HCT116 (cell line): ENCODE measurements around the gene BPIFB4. TPM values are rescaled to one million over a fixed set of nuclear protein-coding genes. Genes with fewer than 3 reads are reported as not detected.

ENCODE experiments used
- ATAC-seq: fragments of 200-7000 bp; cut with Tn5 transposase; 2 replicates; pipeline ENCODE4 v1.9.1; 2020; ENCODE audit warnings: mild to moderate bottlenecking, moderate library complexity
- BruUV-seq: library from RNA; stranded (reverse); fragments of 400-500 nt; replicated peaks from 2 replicates; lab custom pipeline; 2021; lab: Mats Ljungman, UMichigan
- CTCF ChIA-PET: fragments of 300-600 bp; sonication (Branson Sonifier 250); formaldehyde crosslinking; loops from one replicate; lab custom pipeline; 2021; ENCODE audit warnings: antibody characterized with exemption; lab: Charles Lee
- POLR2A ChIA-PET: fragments of 300-600, 350-600 bp; sonication (Branson Sonifier 250); formaldehyde crosslinking; loops from one replicate; lab custom pipeline; 2021; ENCODE audit warnings: antibody characterized with exemption; lab: Charles Lee
- RAD21 ChIA-PET, 2 experiments: fragments of 300-600 bp; sonication (Branson Sonifier 250); formaldehyde crosslinking; loops; one replicate each; lab custom pipeline; 2023; ENCODE audit warnings: low total read pairs in 2 of 2; ENCODE audit not compliant: uncharacterized antibody in 2 of 2, unreplicated experiment in 2 of 2, low non-redundant PET in 1 of 2; lab: Charles Lee
- DNase-seq: peaks from one replicate; pipeline ENCODE4 v3.0.0-alpha.2; 2010; ENCODE audit warnings: low read depth, low spot score
- H2AFZ ChIP-seq: fragments of 200-600 bp; shearing (Covaris generic), sonication (generic); 2 replicates; pipeline ENCODE4 v1.6.1; 2017; ENCODE audit warnings: low read depth, mixed run types, mixed read lengths, antibody characterized with exemption, low read length; ENCODE audit not compliant: poor library complexity, severe bottlenecking
- H3K27ac ChIP-seq: 2 replicates; pipeline ENCODE4 v1.5.1; 2012; ENCODE audit warnings: low read depth, low read length
- H3K27me3 ChIP-seq: fragments of 200-600 bp; sonication (generic); 2 replicates; pipeline ENCODE4 v1.6.1; 2016; ENCODE audit warnings: mixed run types, low read length, mixed read lengths; ENCODE audit not compliant: insufficient read depth
- H3K36me3 ChIP-seq, 2 experiments: fragments of 200-500 bp in 1 of 2; fragments of 200-600 bp in 1 of 2; sonication (Bioruptor generic) in 1 of 2; sonication (generic) in 1 of 2; 2 replicates each; pipeline versions ENCODE4 v1.5.1 to v1.6.1; 2014 to 2016; ENCODE audit warnings: low read length in 2 of 2, inconsistent platforms in 1 of 2, mixed read lengths in 1 of 2, mixed run types in 1 of 2; ENCODE audit not compliant: insufficient read depth in 2 of 2, control insufficient read depth in 1 of 2
- H3K4me1 ChIP-seq, 2 experiments: fragments of 200-600 bp in 1 of 2; sonication (generic) in 1 of 2; 2 replicates each; pipeline versions ENCODE4 v1.5.1 to v1.6.1; 2012 to 2017; ENCODE audit warnings: low read length in 2 of 2, inconsistent platforms in 1 of 2, mild to moderate bottlenecking in 1 of 2, mixed read lengths in 1 of 2, mixed run types in 1 of 2, moderate library complexity in 1 of 2; ENCODE audit not compliant: insufficient read depth in 2 of 2, control insufficient read depth in 1 of 2
- H3K4me2 ChIP-seq: fragments of 200-600 bp; sonication (generic); 2 replicates; pipeline ENCODE4 v1.6.1; 2017; ENCODE audit warnings: mixed run types, low read length, mixed read lengths
- H3K4me3 ChIP-seq, 2 experiments: fragments of 200-600 bp in 1 of 2; sonication (generic) in 1 of 2; replicated peaks in 1 of 2; 2 replicates each; pipeline ENCODE4 v1.5.1; 2011 to 2016; ENCODE audit warnings: low read length in 2 of 2, control low read depth in 1 of 2, low read depth in 1 of 2, mild to moderate bottlenecking in 1 of 2, mixed read lengths in 1 of 2, mixed run types in 1 of 2
- H3K79me2 ChIP-seq: fragments of 200-600 bp; sonication (generic); 2 replicates; pipeline ENCODE4 v1.6.1; 2017; ENCODE audit warnings: mild to moderate bottlenecking, mixed run types, low read length, moderate library complexity, mixed read lengths; ENCODE audit not compliant: insufficient read depth
- H3K9ac ChIP-seq: fragments of 200-600 bp; sonication (generic); 2 replicates; pipeline ENCODE4 v1.6.1; 2016; ENCODE audit warnings: low read length, mixed read lengths
- H3K9me2 ChIP-seq: fragments of 200-600 bp; sonication (generic), shearing (Covaris generic); 2 replicates; pipeline ENCODE4 v1.6.1; 2017; ENCODE audit warnings: mixed run types, mild to moderate bottlenecking, moderate library complexity; ENCODE audit not compliant: insufficient read depth
- H3K9me3 ChIP-seq, 2 experiments: fragments of 200-500 bp in 1 of 2; fragments of 200-600 bp in 1 of 2; sonication (Bioruptor generic) in 1 of 2; sonication (generic) in 1 of 2; 2 replicates each; pipeline ENCODE4 v1.6.1; 2014 to 2017; ENCODE audit warnings: low read length in 2 of 2, mixed read lengths in 2 of 2, inconsistent platforms in 1 of 2, low read depth in 1 of 2, mild to moderate bottlenecking in 1 of 2, mixed run types in 1 of 2, moderate library complexity in 1 of 2; ENCODE audit not compliant: control insufficient read depth in 1 of 2, insufficient read depth in 1 of 2
- H4K20me1 ChIP-seq: fragments of 200-600 bp; sonication (generic), shearing (Covaris generic); 2 replicates; pipeline ENCODE4 v1.6.1; 2017; ENCODE audit warnings: mixed run types, mild to moderate bottlenecking, moderate library complexity; ENCODE audit not compliant: insufficient read depth
- CBX3 ChIP-seq: IDR thresholded peaks from 2 replicates; pipeline ENCODE4 v1.6.1; 2012; ENCODE audit warnings: low read depth
- CEBPB ChIP-seq: IDR thresholded peaks from 2 replicates; pipeline ENCODE4 v1.6.1; 2012; ENCODE audit warnings: low read depth
- EGR1 ChIP-seq: IDR thresholded peaks from 2 replicates; pipeline ENCODE4 v1.6.1; 2012; ENCODE audit warnings: low read depth
- ELF1 ChIP-seq: IDR thresholded peaks from 2 replicates; pipeline ENCODE4 v1.6.1; 2012; ENCODE audit warnings: low read depth, borderline replicate concordance
- EZH2 ChIP-seq: fragments of 200-600 bp; sonication (generic); IDR thresholded peaks from 2 replicates; pipeline ENCODE4 v1.6.1; 2017; ENCODE audit warnings: antibody characterized with exemption, mixed run types
- EZH2phosphoT487 ChIP-seq: fragments of 200-600 bp; IDR thresholded peaks from 2 replicates; pipeline ENCODE4 v1.6.1; 2018; ENCODE audit warnings: antibody characterized with exemption, borderline replicate concordance
- FOSL1 ChIP-seq: IDR thresholded peaks from 2 replicates; pipeline ENCODE4 v1.6.1; 2012; ENCODE audit warnings: low read depth
- JUND ChIP-seq: IDR thresholded peaks from 2 replicates; pipeline ENCODE4 v1.6.1; 2012
- POLR2AphosphoS5 ChIP-seq: IDR thresholded peaks from 2 replicates; pipeline ENCODE4 v1.6.1; 2011; ENCODE audit warnings: mild to moderate bottlenecking, low read depth, low read length, moderate library complexity
- SP1 ChIP-seq: IDR thresholded peaks from 2 replicates; pipeline ENCODE4 v1.6.1; 2012; ENCODE audit warnings: low read depth
- TCF7L2 ChIP-seq: IDR thresholded peaks from 2 replicates; pipeline ENCODE4 v1.7.0; 2011; ENCODE audit warnings: borderline replicate concordance, inconsistent platforms; ENCODE audit not compliant: insufficient read depth, insufficient read length; ENCODE audit errors: extremely low read depth
- YY1 ChIP-seq: IDR thresholded peaks from 2 replicates; pipeline ENCODE4 v1.6.1; 2011; ENCODE audit warnings: low read length, low read depth, moderate library complexity, mild to moderate bottlenecking; ENCODE audit not compliant: insufficient replicate concordance; ENCODE audit errors: extremely low read depth
- ZNF274 ChIP-seq: fragments of 200-500 bp; sonication (Bioruptor generic); IDR thresholded peaks from 2 replicates; pipeline ENCODE4 v1.6.1; 2014; ENCODE audit warnings: mild to moderate bottlenecking, low read depth, low read length, inconsistent platforms
- intact Hi-C: fragments of 100-400 bp; cut with micrococcal nuclease; formaldehyde crosslinking; loops from 2 replicates; pipeline ENCODE4 v1.10.0; 2022
- total RNA-seq: library from RNA; stranded (reverse); gene quantifications from one replicate; pipeline ENCODE4 v1.2.1, GENCODE V29; 2021; ENCODE audit not compliant: unreplicated experiment
- TF ChIP-seq, protein P1 (sequence below), 3 experiments: fragments of 200-600 bp in 1 of 3; sonication (generic) in 1 of 3; IDR thresholded peaks in 2 of 3; conservative IDR thresholded peaks in 1 of 3; 2 replicates each; pipeline ENCODE4 v1.5.1; 2012 to 2017; ENCODE audit warnings: low read depth in 2 of 3, low read length in 2 of 3, antibody characterized with exemption in 1 of 3, borderline replicate concordance in 1 of 3, control low read depth in 1 of 3, mild to moderate bottlenecking in 1 of 3, mixed read lengths in 1 of 3, mixed run types in 1 of 3, moderate library complexity in 1 of 3; ENCODE audit not compliant: insufficient read depth in 1 of 3
- TF ChIP-seq, protein P2 (sequence below): IDR thresholded peaks from 2 replicates; pipeline ENCODE4 v1.6.1; 2012
- TF ChIP-seq, protein P3 (sequence below): IDR thresholded peaks from 2 replicates; pipeline ENCODE4 v1.6.1; 2011; ENCODE audit warnings: mild to moderate bottlenecking, low read length, moderate library complexity; ENCODE audit not compliant: insufficient replicate concordance; ENCODE audit errors: extremely low read depth
- TF ChIP-seq, protein P4 (sequence below): IDR thresholded peaks from 2 replicates; pipeline ENCODE4 v1.6.1; 2012

Gene BPIFB4
- total RNA-seq, 1 experiment from 2014 or later, result not detected

DNA sequence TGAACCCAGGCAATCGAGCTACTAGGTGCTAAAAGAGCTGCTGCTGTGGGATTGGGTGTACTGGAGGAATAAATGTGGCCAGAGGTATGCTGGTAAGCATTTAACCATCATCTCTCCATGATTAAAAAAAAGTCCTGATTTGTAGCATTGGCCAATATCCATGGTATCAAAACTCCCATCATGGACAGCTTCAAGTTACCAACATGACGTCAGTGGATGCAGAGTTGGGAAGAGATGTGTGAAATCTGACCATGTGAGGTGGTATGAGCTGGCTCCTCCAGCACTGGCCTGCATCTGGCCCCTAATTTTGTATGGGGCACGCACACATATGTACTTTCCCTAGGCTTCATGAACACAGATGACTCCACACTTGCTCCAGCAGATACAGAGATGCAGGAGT lies 11.7 kb downstream of the BPIFB4 start (continued):
- TF ChIP-seq, protein P1, sequence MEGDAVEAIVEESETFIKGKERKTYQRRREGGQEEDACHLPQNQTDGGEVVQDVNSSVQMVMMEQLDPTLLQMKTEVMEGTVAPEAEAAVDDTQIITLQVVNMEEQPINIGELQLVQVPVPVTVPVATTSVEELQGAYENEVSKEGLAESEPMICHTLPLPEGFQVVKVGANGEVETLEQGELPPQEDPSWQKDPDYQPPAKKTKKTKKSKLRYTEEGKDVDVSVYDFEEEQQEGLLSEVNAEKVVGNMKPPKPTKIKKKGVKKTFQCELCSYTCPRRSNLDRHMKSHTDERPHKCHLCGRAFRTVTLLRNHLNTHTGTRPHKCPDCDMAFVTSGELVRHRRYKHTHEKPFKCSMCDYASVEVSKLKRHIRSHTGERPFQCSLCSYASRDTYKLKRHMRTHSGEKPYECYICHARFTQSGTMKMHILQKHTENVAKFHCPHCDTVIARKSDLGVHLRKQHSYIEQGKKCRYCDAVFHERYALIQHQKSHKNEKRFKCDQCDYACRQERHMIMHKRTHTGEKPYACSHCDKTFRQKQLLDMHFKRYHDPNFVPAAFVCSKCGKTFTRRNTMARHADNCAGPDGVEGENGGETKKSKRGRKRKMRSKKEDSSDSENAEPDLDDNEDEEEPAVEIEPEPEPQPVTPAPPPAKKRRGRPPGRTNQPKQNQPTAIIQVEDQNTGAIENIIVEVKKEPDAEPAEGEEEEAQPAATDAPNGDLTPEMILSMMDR (IDR thresholded peaks at IDR 0.05 in 2 of 3, conservative IDR thresholded peaks at IDR 0.05 in 1 of 3; ENCODE audit: borderline replicate concordance in 1 of 3, insufficient read depth in 1 of 3, low read depth in 2 of 3, low read length in 2 of 3), result no peak

DNA sequence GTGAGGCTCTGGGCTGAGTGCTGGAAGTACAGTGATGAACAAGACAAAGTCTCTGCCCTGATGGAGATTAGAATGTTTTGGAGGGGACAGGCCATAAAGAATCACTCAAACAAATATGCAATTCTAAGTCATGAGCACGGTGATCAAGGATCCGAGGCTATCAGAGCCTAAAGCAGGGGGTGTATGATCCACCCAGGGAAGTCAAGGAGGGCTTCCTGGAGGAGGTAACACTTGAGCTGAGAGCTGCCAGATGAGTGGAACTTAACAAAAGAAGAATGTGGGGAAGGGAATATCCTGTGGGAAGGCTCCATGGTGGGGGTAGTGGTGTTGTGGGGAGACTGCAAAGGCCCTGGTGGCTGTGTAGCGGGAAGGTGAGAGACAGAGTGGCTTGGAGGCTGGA lies 12.2 kb downstream of the BPIFB4 start:
- Histone ChIP-seq H3K4me2 (no peak overlapping the region), H3K9me3 (no peaks in the 10 kb centered on the region), H3K27ac (no peak overlapping the region), H3K79me2 (no peaks in the 10 kb centered on the region), H3K27me3 (peaks cover 4% of the 10 kb centered on the region; the same call in 1 of the 2 replicates), H3K36me3 (no peaks in the 10 kb centered on the region), H3K9ac (no peak overlapping the region), H4K20me1 (no peaks in the 10 kb centered on the region), H3K4me3 (no peak overlapping the region), H3K4me1 (no peaks in the 10 kb centered on the region), H2AFZ (no peak overlapping the region), H3K9me2 (no peaks in the 10 kb centered on the region)
- BruUV-seq, result no TSS peak
- DNase-seq, result no peak
- intact Hi-C loops, result loop anchor here (10.0 kb wide), 1 partner anchor 1033 kb away; no protein-coding TSS in a partner anchor
- ChIA-PET CTCF (no interaction called here), POLR2A (no interaction called here), RAD21 (no interaction called here)
- TF ChIP-seq ELF1 (no peak), SP1 (no peak), YY1 (no peak), EGR1 (no peak), EZH2phosphoT487 (no peak), POLR2AphosphoS5 (no peak), FOSL1 (no peak), EZH2 (no peak), JUND (no peak), CBX3 (no peak), TCF7L2 (no peak), ZNF274 (no peak), CEBPB (no peak)
- TF ChIP-seq, protein P1 (IDR thresholded peaks at IDR 0.05 in 2 of 3, conservative IDR thresholded peaks at IDR 0.05 in 1 of 3; ENCODE audit: borderline replicate concordance in 1 of 3, insufficient read depth in 1 of 3, low read depth in 2 of 3, low read length in 2 of 3), result no peak
- TF ChIP-seq, protein P2, sequence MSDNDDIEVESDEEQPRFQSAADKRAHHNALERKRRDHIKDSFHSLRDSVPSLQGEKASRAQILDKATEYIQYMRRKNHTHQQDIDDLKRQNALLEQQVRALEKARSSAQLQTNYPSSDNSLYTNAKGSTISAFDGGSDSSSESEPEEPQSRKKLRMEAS, result no peak
- TF ChIP-seq, protein P3, sequence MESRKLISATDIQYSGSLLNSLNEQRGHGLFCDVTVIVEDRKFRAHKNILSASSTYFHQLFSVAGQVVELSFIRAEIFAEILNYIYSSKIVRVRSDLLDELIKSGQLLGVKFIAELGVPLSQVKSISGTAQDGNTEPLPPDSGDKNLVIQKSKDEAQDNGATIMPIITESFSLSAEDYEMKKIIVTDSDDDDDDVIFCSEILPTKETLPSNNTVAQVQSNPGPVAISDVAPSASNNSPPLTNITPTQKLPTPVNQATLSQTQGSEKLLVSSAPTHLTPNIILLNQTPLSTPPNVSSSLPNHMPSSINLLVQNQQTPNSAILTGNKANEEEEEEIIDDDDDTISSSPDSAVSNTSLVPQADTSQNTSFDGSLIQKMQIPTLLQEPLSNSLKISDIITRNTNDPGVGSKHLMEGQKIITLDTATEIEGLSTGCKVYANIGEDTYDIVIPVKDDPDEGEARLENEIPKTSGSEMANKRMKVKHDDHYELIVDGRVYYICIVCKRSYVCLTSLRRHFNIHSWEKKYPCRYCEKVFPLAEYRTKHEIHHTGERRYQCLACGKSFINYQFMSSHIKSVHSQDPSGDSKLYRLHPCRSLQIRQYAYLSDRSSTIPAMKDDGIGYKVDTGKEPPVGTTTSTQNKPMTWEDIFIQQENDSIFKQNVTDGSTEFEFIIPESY, result no peak
- TF ChIP-seq, protein P4, sequence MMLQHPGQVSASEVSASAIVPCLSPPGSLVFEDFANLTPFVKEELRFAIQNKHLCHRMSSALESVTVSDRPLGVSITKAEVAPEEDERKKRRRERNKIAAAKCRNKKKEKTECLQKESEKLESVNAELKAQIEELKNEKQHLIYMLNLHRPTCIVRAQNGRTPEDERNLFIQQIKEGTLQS, result no peak
- no peak for ATAC-seq
